K562 (cell line): ENCODE results near the gene TNRC6B. TPM values are rescaled to one million over a fixed set of nuclear protein-coding genes. Genes with fewer than 3 reads are reported as not detected.
A peak's percentile ranks its signal among the peaks of the same experiment; 100 is the strongest.
"Not testable (repeated sequence)": the region's sequence is repeated elsewhere in the genome, so short reads cannot be mapped to it uniquely, and the experiment has no call there.

Experiments used
- ATAC-seq: fragments of 200-7000 bp; cut with Tn5 transposase; 3 replicates; pipeline ENCODE4 v1.9.1; 2020; ENCODE audit warnings: moderate library complexity
- BruUV-seq: library from RNA; stranded (reverse); fragments of 400-500 nt; replicated peaks from 2 replicates; lab custom pipeline; 2021; lab: Mats Ljungman, UMichigan
- CTCF ChIA-PET: fragments of 300-600 bp; formaldehyde crosslinking; extraction: SDS; loops from one replicate; lab custom pipeline; 2021; ENCODE audit warnings: low intra/inter-chr PET ratio; lab: Yijun Ruan, JAX
- POLR2A ChIA-PET: fragments of 300-600, 350-650 bp; sonication (Branson Sonifier 250); formaldehyde crosslinking; extraction: SDS; loops from one replicate; lab custom pipeline; 2021; ENCODE audit warnings: antibody characterized with exemption, inconsistent platforms; lab: Yijun Ruan, JAX
- DNase-seq, 4 experiments: peaks; one replicate each; pipeline versions ENCODE4 v3.0.0 to v3.0.0-alpha.2; 2011 to 2018; ENCODE audit warnings: low spot score in 3 of 4, mixed read lengths in 3 of 4; ENCODE audit errors: extremely low read depth in 1 of 4
- FAIRE-seq: peaks from 2 replicates; lab custom pipeline; 2011; peaks lifted over from hg19 to GRCh38; lab: Jason Lieb, UNC
- H2AFZ ChIP-seq: 2 replicates; pipeline ENCODE4 v1.6.0; 2011; ENCODE audit warnings: low read depth, low read length, control low read depth, inconsistent platforms
- H3K27ac ChIP-seq: fragments of 200-600 bp; 3 replicates; pipeline ENCODE4 v1.8.0; 2011; ENCODE audit warnings: low read depth, mild to moderate bottlenecking, control low read depth, inconsistent platforms, low read length, moderate library complexity, mixed read lengths; ENCODE audit errors: extremely low read depth
- H3K27me3 ChIP-seq, 2 experiments: fragments of 300-600 bp in 1 of 2; 2 replicates in 1 of 2; 3 replicates in 1 of 2; pipeline versions ENCODE4 v1.6.0 to v1.8.0; 2011; ENCODE audit warnings: inconsistent platforms in 2 of 2, low read length in 2 of 2, mild to moderate bottlenecking in 1 of 2, mixed read lengths in 1 of 2, moderate library complexity in 1 of 2; ENCODE audit not compliant: control insufficient read depth in 2 of 2, insufficient read depth in 2 of 2
- H3K36me3 ChIP-seq: fragments of 300-600 bp; 3 replicates; pipeline ENCODE4 v1.8.0; 2011; ENCODE audit warnings: mild to moderate bottlenecking, low read length, inconsistent platforms; ENCODE audit not compliant: control insufficient read depth, insufficient read depth
- H3K4me1 ChIP-seq, 2 experiments: fragments of 200-600 bp in 1 of 2; replicated peaks in 1 of 2; 2 replicates in 1 of 2; 3 replicates in 1 of 2; pipeline versions ENCODE4 v1.5.1 to v1.8.0; 2011; ENCODE audit warnings: inconsistent platforms in 2 of 2, low read length in 2 of 2, mild to moderate bottlenecking in 1 of 2, mixed read lengths in 1 of 2, moderate library complexity in 1 of 2; ENCODE audit not compliant: control insufficient read depth in 2 of 2, insufficient read depth in 2 of 2
- H3K4me2 ChIP-seq: 2 replicates; pipeline ENCODE4 v1.6.1; 2011; ENCODE audit warnings: low read length, control low read depth, inconsistent platforms, mixed read lengths; ENCODE audit not compliant: insufficient read depth
- H3K4me3 ChIP-seq: fragments of 200-600 bp; sonication (generic), shearing (Covaris generic); 2 replicates; pipeline ENCODE4 v1.5.1; 2016; ENCODE audit warnings: control low read depth, inconsistent platforms
- H3K79me2 ChIP-seq: fragments of 200-600 bp; 3 replicates; pipeline ENCODE4 v1.8.0; 2011; ENCODE audit warnings: low read length, inconsistent platforms; ENCODE audit not compliant: control insufficient read depth, insufficient read depth
- H3K9ac ChIP-seq, 2 experiments: 2 replicates each; pipeline versions ENCODE4 v1.6.0 to v1.6.1; 2011; ENCODE audit warnings: low read depth in 2 of 2, low read length in 2 of 2, control low read depth in 1 of 2, inconsistent platforms in 1 of 2, mild to moderate bottlenecking in 1 of 2, mixed read lengths in 1 of 2; ENCODE audit not compliant: insufficient read depth in 1 of 2
- H3K9me1 ChIP-seq: one replicate; pipeline ENCODE4 v1.6.0; 2011; ENCODE audit warnings: inconsistent platforms, mild to moderate bottlenecking, low read length, moderate library complexity; ENCODE audit not compliant: control insufficient read depth, insufficient read depth
- H3K9me3 ChIP-seq: replicated peaks from 2 replicates; pipeline ENCODE4 v1.5.1; 2011; ENCODE audit warnings: low read depth, low read length, inconsistent platforms; ENCODE audit not compliant: control insufficient read depth, insufficient read depth
- H4K20me1 ChIP-seq: replicated peaks from 2 replicates; pipeline ENCODE4 v1.6.1; 2011; ENCODE audit warnings: low read length, inconsistent platforms, mixed read lengths; ENCODE audit not compliant: control insufficient read depth, insufficient read depth
- HMBOX1 ChIP-seq: sonication (generic); IDR thresholded peaks from 2 replicates; pipeline ENCODE4 v1.6.1; 2016
- ZNF764 ChIP-seq: fragments of 250-450 bp; sonication (Bioruptor Pico); IDR thresholded peaks from 2 replicates; pipeline ENCODE4 v1.4.0; 2020; ENCODE audit warnings: low read depth, mild to moderate bottlenecking, moderate library complexity
- ZSCAN29 ChIP-seq: fragments of 450-650 bp; IDR thresholded peaks from 2 replicates; pipeline ENCODE4 v1.6.1; 2017
- WGBS: fragments of 100-300 bp; shearing (Covaris generic); methylation state at CpG from one replicate; pipeline ENCODE4 v1.1.6; 2016; ENCODE audit warnings: low coverage, mixed read lengths; ENCODE audit not compliant: insufficient coverage; ENCODE audit errors: missing lambda C conversion rate; 5-methylcytosine and 5-hydroxymethylcytosine counted together
- in situ Hi-C: fragments of 300-500 bp; cut with MboI; formaldehyde crosslinking; loops from 4 replicates; pipeline ENCODE4 v1.15.0; 2018; ENCODE audit warnings: inconsistent platforms, mixed read lengths
- intact Hi-C: fragments of 100-400 bp; cut with micrococcal nuclease; formaldehyde crosslinking; loops from 2 replicates; pipeline ENCODE4 v1.14.2; 2022
- polyA plus RNA-seq, 8 experiments: library from polyadenylated mRNA; depleted of rRNA in 4 of 8; stranded (reverse) in 5 of 8; unstranded in 3 of 8; fragments of >200 nt; fragmentation: Nextera tagmentation in 2 of 8; fragmentation: Illumina TruSeq in 1 of 8; extraction: Ambion mirVana in 2 of 8; extraction: Trizol in 1 of 8; gene quantifications; 2 replicates each; pipeline versions ENCODE4 v1.2.1 to v1.2.3, GENCODE V29; 2011 to 2014; ENCODE audit warnings: inconsistent platforms in 1 of 8, missing spikeins in 1 of 8
- total RNA-seq, 7 experiments: library from RNA; depleted of rRNA in 6 of 7; stranded (reverse); fragments of >200 nt in 6 of 7; fragmentation: Illumina TruSeq in 2 of 7; extraction: Trizol in 2 of 7; gene quantifications; 2 replicates each; pipeline versions ENCODE4 v1.2.1 to v1.2.3, GENCODE V29; 2011 to 2021; ENCODE audit warnings: low replicate concordance in 1 of 7

The TNRC6B gene
- total and polyA plus RNA-seq, 9 of the 15 experiments (the other 6 are each of a cell fraction or from before 2014, with no cell fraction given) = 0.96 to 18.8 (median 10.8) TPM

- CTCF ChIA-PET = no interaction called here
- no TSS peak for BruUV-seq
- ATAC-seq (peak; percentile 23), DNase-seq (peak in 1 of 4 experiments; percentile 35), FAIRE-seq (peak; percentile 61)
- in situ Hi-C loops = loop anchor here (10.0 kb wide), 2 partner anchors 138 to 648 kb away; partner anchors contain the start of gene RPS19BP1
- Histone ChIP-seq H3K27ac (peak overlapping the region; percentile 74), H3K4me2 (peak overlapping the region; percentile 84), H3K79me2 (peaks cover 100% of the 10 kb centered on the region), H3K9me3 (no peaks in the 10 kb centered on the region), H3K9me1 (no peaks in the 10 kb centered on the region), H3K36me3 (peaks cover 2% of the 10 kb centered on the region; the same call in 1 of the 3 replicates), H3K9ac (peak overlapping the region in 1 of 2 experiments; percentile 55; a peak in 3 of 4 replicates), H4K20me1 (0 out of 2 replicates have a peak, but pooled peaks cover 13% of the 10 kb centered on the region), H3K4me1 (peaks cover 11 to 49% of the 10 kb centered on the region in 2 experiments; a peak in 4 of 5 replicates), H3K4me3 (peak overlapping the region; percentile 9; the same call in 1 of the 2 replicates), H3K27me3 (no peaks in the 10 kb centered on the region), H2AFZ (peak overlapping the region; percentile 9; the same call in 1 of the 2 replicates)
- intact Hi-C loops = no loop called here
- TF ChIP-seq ZSCAN29 (peak; percentile 55; the same call in 1 of the 2 replicates), HMBOX1 (peak; percentile 35; the same call in 1 of the 2 replicates), ZNF764 (CRISPR knock-in tag) (no peak)
- POLR2A ChIA-PET = no interaction called here
- 0% methylated on average over 8 of the region's 9 CpGs for WGBS
These were observed 5.4 kb downstream of the TNRC6B start for GRCh38 chr22:40183029-40183581.

- Histone ChIP-seq H2AFZ (0 out of 2 replicates have a peak overlapping the region, but pooled peaks have one; percentile 9), H3K4me1 (peaks cover 11 to 53% of the 10 kb centered on the region in 2 experiments; a peak in 4 of 5 replicates), H3K27ac (peak overlapping the region; percentile 74), H3K79me2 (peaks cover 100% of the 10 kb centered on the region), H3K9ac (peak overlapping the region; percentile 33 to 55; a peak in 3 of 4 replicates), H4K20me1 (0 out of 2 replicates have a peak, but pooled peaks cover 13% of the 10 kb centered on the region), H3K4me2 (peak overlapping the region; percentile 84)
- in situ Hi-C loops = loop anchor here (10.0 kb wide), 2 partner anchors 139 to 649 kb away; partner anchors contain the start of gene RPS19BP1
- 53% methylated on average over 7 of the region's 13 CpGs for WGBS
- POLR2A ChIA-PET, intact Hi-C loops, H3K36me3 ChIP-seq, H3K27me3 ChIP-seq, ATAC-seq, FAIRE-seq, H3K9me3 ChIP-seq, H3K9me1 ChIP-seq, H3K4me3 ChIP-seq, CTCF ChIA-PET, DNase-seq, BruUV-seq: not testable (repeated sequence)
These were observed 5.9 kb downstream of the TNRC6B start for GRCh38 chr22:40183603-40184002.
